Embryonic facial prominence (tissue), 1 donor: Measurements from ENCODE around the gene TTBK2.

Experiments
- DNase-seq: peaks from one replicate; pipeline ENCODE4 v3.0.0-alpha.2; 2016; ENCODE audit errors: extremely low spot score

The TTBK2 gene

GRCh38 chr15:42728972-42729371, 191.6 kb downstream of the TTBK2 start:
- no peak for DNase-seq

- no peak for DNase-seq
Measured at GRCh38 chr15:42728560-42728959, 192.0 kb downstream of the TTBK2 start.

GRCh38 chr15:42727750-42728381, 192.7 kb downstream of the TTBK2 start:
- DNase-seq, result no peak

- DNase-seq, result no peak
Measured at GRCh38 chr15:42726114-42726513, 194.5 kb downstream of the TTBK2 start.

DNA sequence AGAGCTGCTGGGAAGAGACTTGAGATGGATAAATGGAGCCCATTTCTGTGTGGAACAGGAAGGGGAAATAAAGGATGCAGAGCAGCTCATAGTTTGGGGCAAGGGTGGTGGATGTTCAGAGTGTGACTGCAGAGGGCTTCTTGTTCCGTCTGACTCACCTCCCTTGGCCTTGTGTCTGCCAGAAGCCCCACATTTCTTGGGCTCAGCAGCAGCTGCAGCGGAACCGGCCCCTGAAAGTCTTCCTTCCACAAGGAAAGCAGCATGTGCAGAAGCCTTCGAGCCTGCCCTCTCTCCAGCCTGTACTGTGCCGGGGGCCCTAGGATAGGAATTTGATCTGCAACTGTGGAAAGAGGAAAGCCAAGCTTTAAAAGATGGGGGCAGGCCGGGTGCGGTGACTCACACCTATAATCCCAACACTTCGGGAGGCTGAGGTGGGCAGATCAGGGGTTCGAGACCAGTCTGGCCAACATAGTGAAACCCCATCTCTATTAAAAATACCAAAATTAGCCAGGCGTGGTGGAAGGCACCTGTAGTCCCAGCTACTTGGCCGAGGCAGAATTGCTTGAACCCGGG, 195.2 kb downstream of the TTBK2 start:
- no peak for DNase-seq

GRCh38 chr15:42724276-42724675, 196.3 kb downstream of the TTBK2 start:
- no peak for DNase-seq

DNA sequence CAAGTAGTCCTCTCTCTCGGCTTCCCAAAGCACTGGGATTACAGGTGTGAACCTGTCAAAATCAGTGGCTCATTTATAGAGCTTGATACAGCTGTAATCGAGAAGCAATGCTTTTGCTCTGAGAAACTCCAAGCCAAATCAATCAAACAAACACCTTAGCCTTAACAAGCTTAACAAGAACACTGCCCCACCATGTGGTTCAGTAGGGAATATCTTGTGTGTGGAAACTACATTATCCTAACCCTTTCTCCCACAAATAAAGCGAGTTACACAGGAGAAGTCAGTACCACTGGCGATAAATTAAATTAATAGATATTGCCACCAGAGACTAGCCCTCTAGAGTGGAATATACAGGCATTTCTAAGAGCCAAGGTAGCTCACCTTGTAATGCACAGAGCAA, 197.5 kb downstream of the TTBK2 start:
- DNase-seq, result no peak

- DNase-seq, result no peak
Measured at GRCh38 chr15:42721916-42722315, 198.7 kb downstream of the TTBK2 start.

DNA sequence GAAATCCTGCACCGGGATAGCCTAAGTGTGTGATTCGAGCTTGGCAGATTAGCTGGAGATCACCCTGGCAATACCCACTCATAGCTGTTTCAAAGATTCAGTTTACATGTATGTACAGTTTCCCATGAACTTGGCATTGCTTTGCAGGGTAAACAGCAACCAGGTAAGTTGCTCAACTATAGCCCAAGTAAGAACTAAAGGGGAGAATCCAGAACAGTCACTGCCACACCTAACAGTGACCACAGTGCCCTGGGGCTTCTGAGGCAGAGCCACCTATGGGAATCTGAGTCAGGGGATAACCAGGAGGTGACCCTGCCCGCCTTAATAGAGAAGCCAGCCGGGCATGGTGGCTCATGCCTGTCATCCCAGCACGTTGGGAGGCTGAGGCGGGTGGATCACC, 199.6 kb downstream of the TTBK2 start:
- no peak for DNase-seq

DNA sequence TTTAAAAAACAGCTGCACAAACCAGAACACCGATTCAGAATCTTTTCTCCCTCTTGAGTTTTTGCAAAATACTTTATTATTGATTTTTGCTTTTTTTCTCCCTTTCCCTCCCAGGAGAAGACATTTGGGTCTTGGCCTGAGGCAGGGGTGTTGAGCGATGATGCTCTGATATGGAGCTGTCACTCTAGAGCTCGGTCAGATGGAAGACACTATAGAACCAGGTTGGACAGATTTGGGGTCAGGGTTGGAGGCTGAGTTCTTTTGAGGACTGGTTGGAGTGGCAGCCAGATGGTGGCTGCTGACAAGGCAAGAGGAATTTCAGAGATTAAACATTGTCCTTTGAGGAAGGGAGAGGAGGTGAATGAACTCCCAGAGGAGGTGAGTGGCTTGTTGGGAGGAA, 200.5 kb downstream of the TTBK2 start:
- DNase-seq, result no peak

DNA sequence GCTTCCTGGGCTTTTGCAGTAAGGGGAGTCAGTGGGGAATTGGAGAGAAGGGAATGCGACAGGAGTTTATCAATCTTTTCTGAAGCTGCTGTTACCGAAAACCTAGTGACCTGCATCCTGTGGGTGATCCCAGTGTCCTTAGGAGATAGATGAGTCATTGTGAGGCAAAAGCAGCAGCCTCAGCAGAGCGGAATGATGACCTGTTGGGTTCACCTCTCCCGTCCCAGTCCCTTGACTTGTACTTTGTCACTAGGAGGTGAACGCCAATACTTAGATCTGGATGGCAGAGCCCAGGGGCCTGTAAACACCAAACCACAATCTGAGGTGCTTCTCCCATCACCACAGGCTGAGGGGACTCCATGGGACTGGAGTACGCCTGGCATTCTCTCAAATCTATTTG, 201.5 kb downstream of the TTBK2 start:
- DNase-seq, result no peak

DNA sequence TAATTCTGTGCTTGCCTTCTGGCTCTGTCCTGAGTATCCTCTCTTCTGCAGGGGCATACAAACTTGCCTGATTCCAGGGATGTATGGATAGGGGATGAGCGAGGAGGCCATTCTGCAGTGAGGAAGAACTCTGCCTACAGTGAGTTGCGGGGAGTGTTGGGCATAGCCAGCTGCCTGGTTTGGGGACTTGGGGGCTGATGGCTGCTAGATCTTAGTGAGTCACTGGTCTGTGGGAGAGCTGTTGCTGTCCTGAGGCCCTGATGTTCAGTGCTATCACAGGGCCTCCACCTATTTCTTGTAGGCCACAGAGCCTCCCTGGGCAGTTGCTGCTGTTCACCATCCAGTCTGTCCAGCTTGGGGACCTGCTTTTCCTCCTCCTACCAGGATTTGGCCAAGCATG, 204.0 kb downstream of the TTBK2 start:
- no peak for DNase-seq

DNA sequence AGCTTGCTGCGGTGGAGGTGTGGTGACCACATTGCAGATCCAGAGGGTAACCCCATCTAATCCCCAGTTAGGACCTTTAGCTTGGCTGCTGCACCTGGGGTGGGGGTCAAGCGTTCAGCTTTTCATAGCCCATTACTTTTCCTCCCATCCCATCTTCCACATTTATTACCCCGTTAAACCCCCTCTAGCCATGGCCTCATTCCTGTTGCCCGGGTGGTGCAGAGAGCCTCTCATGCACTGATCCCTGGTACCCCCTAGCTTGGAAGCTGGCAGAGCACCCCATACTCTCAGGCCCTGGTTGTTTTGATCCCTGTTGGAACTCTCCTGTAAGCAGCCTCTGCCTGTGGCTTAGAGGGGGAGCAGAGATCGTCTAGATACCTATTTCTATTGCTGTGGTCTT, 204.5 kb downstream of the TTBK2 start:
- no peak for DNase-seq

DNA sequence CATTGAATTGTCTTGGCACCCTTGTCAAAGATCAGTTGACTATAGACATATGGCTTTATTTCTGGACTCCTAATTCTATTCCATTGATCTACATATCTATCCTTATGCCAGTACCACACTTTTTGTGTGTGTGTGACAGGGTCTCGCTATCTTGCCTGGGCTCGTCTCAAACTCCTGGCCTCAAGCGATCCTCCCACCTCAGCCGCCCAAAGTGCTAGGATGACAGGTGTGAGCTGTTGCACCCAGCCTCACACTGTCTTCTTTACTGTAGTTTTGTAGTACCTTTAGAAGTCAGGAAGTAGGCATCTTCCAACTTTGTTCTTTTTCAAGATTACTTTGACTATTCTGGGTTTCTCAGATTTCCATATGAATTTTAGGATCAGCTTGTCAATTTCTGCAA, 208.0 kb downstream of the TTBK2 start:
- DNase-seq, result no peak

DNA sequence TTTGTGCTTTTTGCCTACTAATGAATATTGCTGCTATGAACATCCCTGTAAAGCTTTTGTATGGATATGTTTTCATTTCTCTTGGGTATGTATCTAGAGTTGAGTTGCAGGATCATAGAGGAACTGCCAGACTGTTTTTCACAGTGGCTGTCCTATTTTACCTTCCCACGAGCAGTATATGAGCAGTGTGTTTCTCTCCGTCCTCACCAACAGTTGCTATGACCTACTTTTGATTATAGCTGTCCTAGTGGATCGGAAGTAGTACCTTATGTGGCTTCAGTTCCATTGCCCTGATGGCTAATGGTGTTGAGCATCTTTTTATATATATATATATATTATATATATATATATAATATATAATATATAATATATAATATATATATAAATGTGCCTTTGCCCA, 208.8 kb downstream of the TTBK2 start:
- DNase-seq, result no peak

DNA sequence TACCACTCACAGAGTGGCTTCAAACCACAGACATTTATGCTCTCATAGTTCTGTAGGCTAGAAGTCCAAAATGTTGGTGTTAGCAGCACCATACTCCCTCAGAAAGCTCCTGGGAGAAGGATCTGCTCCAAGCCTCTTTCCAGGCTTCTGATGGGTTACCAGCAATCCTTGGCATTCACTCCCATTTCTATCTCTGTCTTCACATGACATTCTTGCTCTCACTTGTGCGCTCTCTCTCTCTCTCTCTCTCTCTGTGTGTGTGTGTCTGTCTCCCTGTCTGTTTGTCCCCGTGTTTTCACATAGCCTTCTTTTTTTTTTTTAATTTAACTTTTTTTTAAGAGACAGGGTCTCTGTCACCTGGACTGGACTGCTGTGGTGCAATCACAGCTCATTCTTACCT, 209.9 kb downstream of the TTBK2 start:
- no peak for DNase-seq

DNA sequence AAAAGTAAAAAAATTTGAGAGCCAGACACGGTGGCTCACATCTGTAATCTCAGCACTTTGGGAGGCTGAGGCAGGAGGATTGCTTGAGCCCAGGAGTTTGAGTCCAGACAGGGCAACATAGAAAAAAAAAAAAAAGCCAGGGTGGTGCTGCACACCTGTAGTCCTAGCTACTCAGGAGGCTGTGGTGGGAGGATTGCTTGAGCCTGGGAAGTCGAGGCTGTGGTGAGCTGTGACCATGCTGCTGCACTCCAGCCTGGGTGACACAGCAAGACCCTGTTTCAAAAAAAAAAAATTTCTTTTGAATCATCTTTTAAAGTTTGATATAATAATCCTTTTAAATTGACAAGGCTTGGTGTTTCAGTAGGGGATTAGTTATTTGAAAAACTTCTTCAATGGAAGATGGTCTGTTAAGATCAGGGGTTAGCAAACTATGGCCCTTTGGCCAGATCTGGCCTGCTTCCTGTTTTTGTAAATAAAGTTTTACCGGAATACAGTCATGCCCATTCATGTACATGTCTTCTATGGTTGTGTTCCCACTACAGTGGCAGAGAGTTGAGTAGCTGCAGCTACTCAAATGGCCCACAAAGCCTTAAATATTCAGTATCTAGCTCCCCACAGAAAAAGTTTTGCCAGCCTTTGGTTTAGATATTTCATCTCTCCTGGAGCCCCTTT, 212.6 kb downstream of the TTBK2 start:
- no peak for DNase-seq

GRCh38 chr15:42707068-42707467, 213.5 kb downstream of the TTBK2 start:
- DNase-seq, result no peak

DNA sequence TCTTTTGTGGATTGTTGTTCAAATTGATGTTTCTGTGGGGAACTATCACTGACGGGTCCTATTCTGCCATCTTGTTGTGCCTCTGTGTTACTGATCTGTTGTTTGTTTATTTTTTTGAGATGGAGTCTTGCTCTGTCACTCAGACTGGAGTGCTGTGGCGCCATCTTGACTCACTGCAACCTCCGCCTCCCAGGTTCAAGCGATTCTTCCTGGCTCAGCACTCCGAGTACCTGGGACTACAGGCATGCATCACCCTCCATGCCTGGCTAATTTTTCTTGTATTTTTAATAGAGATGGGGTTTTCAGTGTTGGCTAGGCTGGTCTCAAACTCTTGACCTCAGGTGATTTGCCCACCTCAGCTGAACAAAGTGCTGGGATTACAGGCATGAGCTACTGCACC, 215.2 kb downstream of the TTBK2 start:
- no peak for DNase-seq

DNA sequence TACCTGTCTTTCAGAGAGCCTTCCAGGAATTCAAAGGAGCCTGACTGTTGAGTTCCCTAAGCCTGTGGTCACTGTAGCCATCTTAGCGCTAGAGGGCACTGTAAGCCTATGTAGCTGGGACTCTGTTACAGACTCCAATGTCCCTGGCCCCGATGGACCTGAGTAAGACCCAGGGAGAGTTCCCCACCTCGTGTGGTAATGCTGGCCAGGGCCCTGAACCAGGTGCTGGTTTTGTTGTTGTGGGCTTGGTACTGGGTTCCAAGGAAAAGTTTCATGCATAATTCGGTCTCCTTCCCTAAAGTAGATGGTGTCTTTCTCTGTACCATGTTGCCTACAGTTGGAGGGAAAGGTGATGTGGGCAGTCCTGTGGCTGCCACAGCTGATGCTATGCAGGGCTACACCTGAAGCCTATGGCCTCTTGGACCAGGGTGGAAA, 216.1 kb downstream of the TTBK2 start:
- peak; percentile 41 for DNase-seq

DNA sequence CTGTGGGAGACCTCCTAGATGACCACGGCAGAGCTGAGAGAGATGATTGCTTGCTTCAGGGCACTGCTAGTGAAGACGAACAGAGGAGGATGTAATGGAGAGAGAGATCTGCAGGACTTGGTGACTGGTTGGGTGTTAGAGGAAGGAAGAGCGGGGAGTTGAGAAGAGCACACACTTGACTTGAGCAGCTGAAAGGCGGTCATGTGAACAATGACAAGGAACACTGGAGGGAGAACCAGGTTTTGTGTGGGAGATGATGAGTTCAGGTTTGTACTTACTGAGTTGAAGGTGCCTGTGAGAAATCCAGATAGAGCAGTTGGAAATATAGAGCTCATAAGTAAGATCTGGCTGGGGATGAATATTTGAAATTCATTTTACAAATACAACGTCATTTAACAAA, 224.0 kb downstream of the TTBK2 start:
- DNase-seq, result no peak

DNA sequence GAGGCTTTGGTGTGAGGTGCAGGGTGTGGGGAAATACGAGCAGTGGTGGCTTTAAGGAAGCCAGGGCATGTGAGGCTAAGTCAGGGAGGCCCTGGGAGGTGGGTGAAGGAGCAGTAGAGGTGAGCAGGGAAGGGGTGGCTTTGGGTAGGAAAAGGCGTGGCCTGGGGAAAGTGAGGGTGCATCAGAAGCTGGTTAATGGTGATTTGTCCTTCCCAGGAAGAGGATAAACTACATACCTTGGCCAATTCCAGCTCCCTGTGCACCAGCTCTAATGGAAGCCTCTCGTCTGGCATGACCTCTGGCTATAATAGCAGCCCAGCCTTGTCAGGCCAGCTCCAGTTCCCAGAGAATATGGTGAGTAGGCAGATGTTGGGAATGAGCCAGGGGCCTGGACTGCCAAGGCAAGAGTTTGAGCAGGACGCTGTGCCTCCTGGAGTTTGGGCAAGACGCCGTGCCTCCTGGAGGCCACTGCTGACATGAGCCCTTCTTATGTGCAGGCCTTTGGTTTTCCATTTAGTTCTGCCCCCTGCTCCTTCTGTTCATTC, 225.0 kb downstream of the TTBK2 start:
- no peak for DNase-seq

DNA sequence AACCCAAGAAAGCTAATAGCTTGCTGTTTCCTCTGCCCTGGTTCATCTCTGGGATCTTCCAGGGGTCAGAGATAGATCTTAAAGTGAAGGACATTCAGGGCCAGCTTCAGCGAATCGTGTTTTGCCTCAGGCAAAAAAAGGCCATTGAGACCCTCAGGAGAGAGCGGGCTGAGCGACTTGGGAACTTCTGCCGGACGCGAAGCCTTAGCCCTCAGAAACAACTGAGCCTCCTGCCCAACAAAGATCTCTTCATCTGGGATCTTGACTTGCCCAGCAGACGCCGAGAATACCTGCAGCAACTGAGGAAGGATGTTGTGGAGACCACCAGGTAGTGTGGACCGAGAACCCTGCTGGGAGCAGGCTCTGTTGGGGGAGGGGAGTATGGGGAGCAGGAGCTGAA, 226.2 kb downstream of the TTBK2 start:
- no peak for DNase-seq
